ACHN (cell line): Measurements from ENCODE around the gene RGS6.
A peak's percentile ranks its signal among the peaks of the same experiment; 100 is the strongest.

ENCODE experiments used
- DNase-seq: peaks from one replicate; pipeline ENCODE4 v3.0.0-alpha.2; 2015
- in situ Hi-C: cut with HindIII; loops from 2 replicates; pipeline ENCODE4 v1.10.0; 2017; ENCODE audit warnings: low sequenced_read_pairs, low pct_ligation_motif_present, low pct_unique_long_range_greater_than_20kb

RGS6 gene

DNA sequence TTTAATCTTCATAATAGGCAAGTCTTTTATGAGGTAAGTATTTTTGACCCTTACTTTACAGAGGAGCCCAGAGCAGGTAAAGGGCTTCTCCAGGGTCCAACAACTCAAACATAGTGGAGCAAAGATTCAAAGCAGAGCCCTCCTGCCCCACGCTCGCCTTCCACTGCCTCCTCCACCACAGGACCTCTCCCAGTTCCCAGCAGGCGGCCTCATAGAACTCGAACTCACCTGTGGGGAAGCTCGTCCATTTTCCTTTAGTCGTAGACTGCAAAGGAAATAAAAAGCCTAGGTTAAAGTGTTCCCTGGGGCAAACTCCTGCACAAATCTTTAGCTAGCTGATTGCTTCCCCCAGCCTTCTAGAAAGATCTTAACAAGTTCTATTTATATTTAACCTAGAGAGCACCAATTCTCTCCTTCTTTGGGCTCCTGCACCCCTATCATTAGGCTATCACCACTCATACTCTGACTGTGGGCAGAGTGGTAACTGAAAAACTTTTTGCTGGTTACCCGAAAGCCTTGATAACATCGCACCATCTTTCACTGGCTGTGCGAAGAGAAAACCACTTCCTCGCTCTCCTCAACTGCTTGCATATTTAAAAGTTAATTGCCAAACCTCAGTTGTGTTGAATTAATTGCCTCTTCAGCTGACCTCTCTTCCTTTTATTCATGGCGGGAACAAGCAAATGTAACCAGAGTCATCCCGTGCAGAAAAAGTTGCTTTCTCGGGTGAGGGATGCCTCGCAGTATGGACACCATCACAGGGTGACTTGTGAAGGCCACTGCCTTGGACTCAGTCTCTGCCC lies 662.1 kb downstream of the RGS6 start:
- in situ Hi-C loops, result no loop called here
- no peak for DNase-seq

DNA sequence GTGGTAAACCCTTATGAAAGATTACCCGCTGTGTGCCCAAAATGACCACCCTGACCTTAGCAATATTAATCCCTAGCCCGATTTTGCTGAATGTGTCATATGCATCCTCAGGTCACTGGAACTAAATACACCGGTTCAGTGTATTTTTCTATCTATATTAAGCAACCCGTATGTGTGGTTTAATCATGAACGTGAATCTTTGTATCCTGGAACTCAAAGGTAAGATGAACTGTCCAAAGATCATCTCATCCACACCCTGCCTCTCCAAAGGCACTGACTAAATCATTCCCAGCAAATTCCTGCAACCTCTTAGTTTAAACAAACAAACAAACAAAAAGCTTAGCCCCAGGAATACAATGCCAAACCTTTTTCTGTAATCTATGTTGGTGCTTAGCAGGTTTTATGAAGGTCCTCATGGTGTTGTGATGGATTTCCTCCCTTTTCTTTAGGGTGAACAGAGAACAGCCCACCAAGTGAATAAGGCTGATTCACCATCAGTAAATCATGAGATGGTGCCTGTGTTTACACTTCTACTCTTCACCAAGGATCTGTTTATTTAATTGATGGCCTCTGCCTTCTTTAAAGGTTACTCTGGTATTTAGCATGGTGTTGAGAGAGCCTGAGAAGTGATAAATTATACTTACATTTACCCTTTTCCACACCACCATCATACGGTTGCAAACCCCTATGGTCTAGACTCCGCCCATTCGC lies 663.1 kb downstream of the RGS6 start:
- in situ Hi-C loops, result no loop called here
- DNase-seq, result no peak

DNA sequence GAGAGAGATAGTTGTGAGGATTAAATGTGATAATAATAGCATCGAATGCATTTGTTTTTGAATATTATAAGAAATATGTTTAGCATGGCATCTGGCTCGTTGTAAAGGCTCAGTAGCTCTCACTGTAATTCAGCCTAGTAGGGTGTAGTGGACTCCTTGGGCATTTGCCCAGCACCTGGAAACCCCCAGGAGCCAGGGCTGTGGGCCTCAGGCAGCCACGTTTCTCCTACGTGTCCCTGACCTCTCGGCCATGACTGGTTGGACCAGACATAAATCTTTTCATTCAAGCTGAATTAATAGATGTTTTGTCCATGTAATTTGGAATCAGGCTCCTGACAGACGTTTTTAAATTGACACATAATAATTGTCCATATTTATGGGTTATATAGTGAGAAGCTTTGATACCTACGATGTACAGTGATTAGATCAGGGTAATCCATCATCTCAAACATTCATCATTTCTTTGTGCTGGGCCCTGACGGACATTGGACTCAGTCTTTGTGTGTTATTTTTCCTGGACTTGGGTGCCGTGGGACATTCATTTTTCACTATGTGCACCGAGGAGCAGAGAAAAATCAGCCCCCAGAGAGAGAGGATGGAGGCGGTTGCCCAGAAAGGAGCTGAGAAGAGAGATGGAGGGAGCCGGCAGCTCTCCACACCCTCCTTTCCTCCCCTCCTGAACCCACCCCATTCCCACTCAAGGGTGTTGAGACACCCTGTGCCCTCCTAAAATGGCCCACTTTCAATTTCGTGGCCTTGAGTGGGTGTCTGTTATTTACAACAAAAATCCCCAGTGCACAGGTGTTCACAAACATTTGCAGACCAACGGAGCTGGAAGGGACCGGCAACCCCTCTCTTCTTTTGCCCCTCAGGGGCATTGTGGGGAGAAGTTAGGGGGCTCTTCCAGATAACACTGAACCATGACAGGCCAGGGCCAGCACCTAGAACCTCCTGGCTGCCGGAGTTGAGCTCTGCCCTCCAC lies 665.3 kb downstream of the RGS6 start:
- DNase-seq, result no peak
- in situ Hi-C loops, result no loop called here

DNA sequence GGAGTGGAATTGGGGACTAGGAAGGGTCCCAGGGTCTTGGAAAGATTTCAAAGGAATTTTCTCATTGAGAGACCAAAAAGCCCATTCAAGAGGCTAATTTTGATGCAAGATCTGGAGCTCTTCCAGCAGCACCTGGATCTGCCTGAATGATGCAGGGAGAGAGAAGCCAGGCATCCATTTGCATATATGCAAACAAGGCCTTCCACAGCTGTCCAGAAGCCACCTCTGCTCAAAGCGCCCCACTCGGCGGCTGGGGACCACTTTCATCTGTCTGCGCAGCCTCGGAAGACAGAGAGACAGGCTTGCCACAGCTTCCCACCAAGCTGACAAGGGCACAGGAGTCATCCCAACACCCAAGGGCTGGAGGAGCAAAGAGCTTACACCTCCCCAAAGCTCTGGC lies 666.1 kb downstream of the RGS6 start:
- in situ Hi-C loops, result no loop called here
- no peak for DNase-seq

DNA sequence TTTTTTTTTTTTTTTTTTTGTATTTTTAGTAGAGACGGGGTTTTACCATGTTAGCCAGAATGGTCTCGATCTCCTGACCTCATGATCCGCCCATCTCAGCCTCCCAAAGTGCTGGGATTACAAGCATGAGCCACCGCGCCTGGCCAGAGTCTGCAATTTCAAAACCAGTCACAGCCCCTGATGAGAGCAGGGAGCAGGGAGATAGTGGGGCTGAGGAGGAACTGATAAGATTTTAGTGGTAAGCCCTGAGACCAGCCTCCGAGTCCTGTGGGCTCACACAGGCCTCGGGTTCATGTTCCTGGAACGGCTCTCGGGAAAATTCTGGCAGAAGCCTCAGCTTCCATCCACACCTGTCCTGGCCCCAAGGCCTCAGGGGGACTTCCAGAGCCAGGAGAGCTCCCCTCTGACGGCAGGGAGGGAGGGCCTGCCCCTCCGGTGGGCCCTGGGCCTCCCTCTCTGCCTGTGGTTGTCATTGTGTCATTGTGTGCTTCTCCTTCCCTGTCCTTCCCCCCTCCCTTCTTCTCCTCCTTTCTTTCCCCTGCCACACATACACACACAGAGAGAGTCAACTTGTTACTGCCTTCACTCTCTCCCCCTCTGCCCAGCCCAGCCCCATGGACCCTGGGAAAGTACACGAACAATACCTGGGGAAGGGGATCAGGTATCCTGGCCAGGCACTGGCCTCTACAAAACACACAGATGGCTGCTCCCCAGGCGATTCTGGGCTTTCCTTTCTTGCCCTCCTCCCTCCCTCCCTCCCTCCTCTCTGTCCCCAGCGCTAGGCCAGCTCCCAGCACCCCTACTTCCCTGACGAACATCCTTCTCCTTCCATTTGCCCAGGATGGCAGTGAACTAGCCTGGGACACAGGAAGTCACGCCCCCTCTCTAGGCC lies 667.6 kb downstream of the RGS6 start:
- in situ Hi-C loops, result no loop called here
- DNase-seq, result no peak

DNA sequence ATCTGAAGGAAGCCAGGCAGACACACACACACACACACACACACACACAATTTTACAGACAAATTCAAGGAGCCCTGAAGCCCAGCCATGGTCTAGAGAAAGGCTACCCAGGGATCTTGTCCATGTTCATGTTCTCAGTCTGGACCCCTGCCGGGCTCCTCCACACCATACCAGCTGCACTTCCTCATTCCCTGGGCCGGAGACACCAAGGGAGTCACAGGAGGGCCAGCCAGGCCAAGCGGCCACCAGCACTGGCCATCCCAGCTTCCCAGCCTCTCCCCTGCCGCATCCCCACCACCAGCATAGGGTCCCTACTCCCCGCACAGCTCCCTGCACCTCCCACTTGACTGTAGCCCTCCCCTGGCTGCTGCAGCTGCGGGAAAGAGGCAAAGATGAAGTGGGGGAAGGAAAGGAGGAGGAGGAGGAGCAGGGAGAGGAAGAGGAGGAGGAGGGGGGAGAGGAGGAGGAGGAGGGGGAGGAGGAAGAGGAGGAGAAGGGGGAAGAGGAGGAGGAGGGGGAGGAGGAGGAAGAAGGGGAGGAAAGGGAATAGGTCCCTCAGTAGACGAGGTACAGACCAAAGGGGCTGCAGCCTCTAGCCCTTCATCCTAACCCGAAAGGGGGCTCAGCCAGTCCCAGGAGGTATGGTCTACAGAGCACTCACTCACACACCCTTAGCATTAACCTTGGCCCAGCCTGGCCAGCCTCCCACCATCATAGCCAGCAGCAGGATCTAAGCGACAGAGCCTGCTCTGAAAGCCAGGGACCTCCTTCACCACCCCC lies 668.5 kb downstream of the RGS6 start:
- no peak for DNase-seq
- in situ Hi-C loops, result no loop called here

DNA sequence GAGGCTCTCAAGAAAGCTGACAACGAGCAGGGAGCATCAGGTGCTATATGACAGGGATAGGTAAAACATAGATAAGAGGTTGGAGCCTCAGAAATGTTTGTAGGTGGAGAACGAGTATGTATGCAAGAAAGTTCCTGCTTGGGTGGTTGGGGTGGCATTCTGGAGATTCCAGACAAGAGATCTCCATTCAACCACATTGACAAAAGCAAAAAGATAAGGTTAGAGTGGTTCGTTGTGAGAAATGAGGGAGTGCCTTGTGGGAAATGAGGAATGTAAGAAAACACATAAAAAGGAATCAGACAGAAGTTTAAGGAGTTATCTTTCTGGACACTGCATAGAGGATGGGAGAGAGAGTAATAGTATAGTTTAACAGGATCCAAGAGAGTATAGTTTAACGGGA lies 671.4 kb downstream of the RGS6 start:
- in situ Hi-C loops, result no loop called here
- DNase-seq, result no peak

DNA sequence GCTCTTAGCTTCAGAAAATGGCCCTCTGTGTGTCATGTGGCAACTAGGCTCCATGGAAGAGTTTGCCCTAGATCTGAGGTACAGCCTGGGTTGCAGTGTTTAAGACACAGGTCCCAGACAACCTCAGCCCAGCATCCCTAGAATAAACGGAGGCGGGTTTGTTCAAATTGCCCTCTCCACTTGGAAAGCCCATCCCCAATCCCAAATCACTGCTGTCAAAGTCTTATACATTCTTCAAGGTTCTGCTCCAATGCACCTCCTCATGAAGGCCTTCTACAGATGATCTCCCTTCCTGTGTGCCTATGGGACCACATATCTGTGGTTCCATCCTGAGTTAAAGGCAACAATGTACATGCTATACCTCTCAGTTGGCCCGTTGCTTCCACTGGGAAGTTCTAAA lies 671.9 kb downstream of the RGS6 start:
- no peak for DNase-seq
- in situ Hi-C loops, result no loop called here

DNA sequence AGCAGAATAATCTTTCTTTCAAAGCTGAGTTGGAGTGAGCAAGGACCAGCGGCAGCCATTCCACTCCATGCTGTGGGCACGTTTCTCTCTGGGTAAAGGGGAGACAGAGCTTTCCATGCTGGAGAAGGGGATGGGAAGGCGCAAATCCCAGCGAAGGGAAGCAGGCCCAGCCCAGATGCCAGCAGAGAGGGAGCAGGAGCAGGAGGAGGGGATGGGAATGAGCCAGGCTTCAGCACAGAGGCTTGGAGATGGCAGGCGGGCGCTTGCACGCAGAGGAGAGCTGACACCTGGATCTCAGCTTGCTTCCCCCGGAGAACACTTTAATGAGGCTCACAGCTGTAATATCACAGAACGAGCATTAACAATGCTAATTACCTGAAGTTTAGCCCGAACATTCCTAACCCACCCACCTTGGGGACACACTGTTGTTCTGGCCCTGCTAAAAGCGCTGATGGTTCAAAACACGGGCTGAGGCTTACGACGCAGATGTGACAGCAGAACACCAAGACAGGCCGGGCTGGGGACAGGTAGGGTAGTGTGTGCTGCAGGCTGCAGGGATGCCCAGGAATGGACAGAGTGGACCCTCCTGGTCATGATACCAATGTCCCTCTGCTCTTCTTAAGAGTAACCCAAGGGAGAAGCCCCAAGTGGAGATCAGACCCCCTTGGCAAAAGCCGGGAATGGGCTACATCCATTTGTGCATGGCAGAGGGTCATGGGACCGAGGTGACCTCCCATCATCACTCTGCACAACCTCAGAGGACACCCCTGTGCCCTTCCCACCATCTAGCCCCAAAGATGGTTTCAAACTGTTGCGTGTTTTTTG lies 673.1 kb downstream of the RGS6 start:
- in situ Hi-C loops, result no loop called here

DNA sequence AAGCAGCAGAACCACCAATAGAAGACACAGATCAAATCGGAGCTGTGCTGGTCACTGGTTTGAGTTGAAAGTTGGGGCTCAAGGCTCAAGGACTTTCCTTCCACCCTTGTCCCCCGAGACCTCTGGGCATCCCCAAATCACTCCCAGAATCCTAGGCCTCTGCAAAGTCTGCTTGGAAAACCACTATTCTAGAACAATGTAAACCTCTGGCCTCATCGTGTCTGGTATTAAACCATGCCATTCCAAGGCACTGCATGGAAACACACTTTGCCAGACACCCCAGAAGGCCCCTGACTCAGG lies 673.6 kb downstream of the RGS6 start:
- in situ Hi-C loops, result no loop called here
- no peak for DNase-seq

More for the DNA sequence above, 673.1 kb downstream of the RGS6 start:
- no peak for DNase-seq

DNA sequence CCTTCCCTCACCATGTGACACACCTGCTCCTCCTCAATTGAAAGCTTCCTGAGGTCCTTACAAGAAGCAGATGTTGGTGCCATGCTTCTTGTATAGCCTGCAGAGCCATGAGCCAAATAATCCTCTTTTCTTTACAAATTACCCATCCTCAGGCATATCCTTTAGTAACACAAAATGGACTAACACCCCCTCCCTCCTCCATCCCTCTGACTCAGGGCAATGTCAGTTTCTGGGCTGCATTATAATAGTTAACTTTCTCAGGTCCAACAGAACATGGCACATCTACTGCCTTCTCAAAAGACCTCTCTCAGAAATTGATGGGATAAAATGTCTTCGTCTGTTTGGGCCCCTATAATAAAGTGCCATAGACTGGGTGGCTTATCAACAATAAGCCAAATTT lies 674.6 kb downstream of the RGS6 start:
- DNase-seq, result no peak
- in situ Hi-C loops, result no loop called here

DNA sequence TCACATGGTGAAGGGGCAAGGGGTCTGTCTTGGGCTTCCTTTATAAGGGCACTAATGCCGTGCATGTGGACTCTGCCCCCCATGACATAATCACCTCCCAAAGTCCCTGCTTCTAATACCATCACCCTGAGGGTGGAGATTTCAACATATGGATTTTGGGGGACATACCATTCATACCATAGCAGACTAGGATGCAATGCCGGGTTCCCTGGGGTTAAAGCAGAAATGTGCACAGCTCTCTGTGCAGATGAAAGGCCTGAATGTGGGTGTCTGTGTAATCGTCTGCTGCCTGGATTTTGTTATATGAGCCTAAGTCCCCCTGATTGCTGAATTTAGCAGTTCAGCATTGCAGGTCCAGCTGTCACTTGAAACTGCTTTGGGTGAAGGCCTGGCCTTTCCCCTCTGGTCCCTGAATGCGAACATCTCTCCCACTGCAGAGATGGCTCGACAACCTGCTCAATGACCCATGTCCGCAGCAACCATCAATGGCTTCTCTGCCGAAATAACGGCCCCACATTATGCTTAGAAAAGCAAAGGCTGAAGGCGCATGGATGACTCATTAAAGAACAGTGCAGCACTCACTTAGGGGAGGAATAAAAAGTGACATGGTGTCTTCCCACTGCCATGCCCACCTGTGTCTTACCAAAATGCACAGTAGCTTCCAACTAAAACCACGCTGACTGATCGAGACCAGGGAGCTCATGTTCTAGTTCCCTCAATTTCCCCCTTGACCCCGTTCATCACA lies 675.3 kb downstream of the RGS6 start:
- in situ Hi-C loops, result no loop called here
- DNase-seq, result peak; percentile 53

DNA sequence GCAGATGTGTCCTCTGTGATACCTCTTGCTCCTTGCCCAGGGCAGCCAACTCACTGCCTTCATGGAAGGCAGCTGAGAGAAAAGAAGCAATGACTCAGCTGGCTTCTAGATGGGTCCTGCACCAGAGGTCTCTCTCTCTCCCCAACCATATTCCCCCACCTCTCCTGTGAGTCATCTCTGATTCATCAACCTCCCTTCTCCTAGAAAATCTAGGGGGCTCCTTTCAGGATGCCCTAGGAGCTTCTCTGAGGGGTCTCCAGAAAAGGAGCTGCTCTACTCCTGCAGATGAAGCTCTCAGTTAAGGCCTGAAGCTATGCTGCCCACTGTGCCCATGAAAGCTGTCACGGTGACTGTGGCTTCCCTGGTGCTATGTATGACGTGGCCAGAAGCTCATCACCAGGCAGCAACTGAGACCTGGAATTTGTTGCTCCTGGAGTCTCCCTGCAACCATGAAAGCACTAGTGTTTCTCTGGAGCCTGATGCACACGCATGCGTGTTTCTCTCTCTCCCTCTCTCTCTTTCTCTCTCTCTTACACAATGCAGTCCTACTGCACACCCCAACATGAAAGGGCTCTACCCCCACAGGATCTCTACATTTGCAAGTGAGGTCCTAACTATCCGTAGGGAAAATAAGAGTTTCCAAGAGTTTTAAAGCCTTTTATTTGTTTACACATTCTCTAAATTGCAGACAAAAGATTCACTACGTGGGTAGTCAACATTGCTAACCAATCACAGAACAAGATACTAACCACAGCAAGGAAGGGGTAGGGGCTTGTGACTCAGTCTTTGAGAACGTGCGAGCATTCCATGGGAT lies 676.4 kb downstream of the RGS6 start:
- peak; percentile 76 for DNase-seq
- in situ Hi-C loops, result no loop called here

DNA sequence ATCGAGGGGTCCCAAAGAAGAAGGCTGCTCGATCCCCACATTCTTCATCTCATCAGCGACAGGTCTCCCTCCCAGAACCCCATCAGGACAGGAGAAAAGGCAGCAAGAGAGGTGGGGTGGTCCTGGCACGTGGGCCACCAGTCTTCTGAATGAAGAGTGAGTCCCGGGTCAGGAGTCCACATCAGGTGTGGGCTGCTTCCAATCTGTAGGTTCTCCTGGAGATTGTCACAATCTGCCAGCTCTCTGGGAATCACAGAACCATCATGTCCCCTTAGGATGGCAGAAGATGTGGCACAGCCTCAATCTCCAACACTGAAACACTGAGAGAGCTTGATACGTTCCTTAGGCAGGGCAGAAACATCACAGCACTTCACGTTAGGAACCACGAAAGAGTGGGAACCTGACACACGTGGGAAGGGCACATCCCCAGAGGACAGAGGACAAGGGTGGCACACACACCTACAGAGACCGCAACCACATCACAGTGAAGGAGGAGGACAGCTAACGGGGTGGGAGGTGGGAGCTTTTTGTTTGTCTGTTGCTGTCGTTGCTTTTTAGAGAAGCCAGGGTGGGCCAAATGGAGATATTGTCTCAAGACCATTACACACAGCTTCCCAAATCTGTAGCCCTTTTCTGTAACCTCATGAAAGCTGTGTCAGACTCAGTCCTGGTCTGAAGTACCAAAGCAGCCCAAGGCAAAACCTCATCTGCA lies 677.1 kb downstream of the RGS6 start:
- in situ Hi-C loops, result no loop called here
- DNase-seq, result no peak
